ENCODE measurements around the gene SLIT3.

- TF ChIP-seq CTCF (conservative IDR thresholded peaks at IDR 0.05; ENCODE audit: low read length) = no peak
- no peak for TF ChIP-seq EZH2phosphoT487 (IDR thresholded peaks at IDR 0.05; ENCODE audit: borderline replicate concordance)
These were observed 384.1 kb downstream of the SLIT3 start for GRCh38 chr5:168916852-168917251.

Measured in Loucy (cell line).